Amygdala (tissue), 56 donors: ENCODE measurements around the gene RNF208.

Experiments used
- DNase-seq, 56 donors: peaks; one replicate each; lab custom pipeline; 2025; lab: John Stamatoyannopoulos, UW

Gene RNF208

DNA sequence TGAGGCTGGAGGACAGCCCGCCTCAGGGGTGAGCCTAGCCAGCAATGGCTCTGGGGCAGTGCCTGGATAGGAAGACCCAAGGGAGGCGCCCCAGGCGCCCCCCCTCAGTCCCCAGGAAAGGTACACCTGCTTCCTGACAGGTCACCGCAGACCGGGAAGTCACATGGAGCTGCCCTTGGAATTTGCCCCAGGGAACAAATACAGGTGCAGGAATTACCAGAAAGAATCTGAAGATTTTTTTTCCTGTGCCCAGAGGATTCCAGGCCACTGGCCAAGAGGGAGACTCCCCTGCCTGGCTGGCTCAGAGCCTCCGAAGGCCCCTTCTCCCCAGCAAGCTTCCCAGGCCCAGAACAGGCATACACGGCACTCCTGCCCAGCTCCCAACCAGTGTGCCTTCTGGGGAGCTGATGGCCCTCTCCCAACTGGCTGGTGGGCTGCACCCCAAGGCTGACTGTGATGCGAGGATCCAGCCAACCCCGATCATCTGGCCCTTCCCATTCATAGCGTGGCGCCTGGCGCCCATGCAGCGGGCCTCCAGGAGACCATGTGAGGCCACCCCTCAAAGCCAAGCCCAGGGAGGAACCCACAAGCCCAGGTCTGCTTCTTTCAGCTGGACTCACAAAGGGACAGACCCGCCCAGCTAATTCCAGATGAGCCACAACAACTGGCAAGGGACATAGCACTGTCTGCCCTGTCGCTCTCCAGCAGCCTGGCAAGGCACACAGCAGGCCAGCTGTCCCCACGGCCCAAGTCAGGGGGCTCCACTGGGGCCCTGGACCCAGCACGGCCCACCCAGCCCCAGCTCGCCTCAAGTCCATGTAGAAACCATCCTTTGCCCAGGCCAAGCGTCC lies 23.8 kb downstream of the RNF208 start:
- peak in 7 of 56 donors; percentile 9 to 57 (median 27) for DNase-seq

DNA sequence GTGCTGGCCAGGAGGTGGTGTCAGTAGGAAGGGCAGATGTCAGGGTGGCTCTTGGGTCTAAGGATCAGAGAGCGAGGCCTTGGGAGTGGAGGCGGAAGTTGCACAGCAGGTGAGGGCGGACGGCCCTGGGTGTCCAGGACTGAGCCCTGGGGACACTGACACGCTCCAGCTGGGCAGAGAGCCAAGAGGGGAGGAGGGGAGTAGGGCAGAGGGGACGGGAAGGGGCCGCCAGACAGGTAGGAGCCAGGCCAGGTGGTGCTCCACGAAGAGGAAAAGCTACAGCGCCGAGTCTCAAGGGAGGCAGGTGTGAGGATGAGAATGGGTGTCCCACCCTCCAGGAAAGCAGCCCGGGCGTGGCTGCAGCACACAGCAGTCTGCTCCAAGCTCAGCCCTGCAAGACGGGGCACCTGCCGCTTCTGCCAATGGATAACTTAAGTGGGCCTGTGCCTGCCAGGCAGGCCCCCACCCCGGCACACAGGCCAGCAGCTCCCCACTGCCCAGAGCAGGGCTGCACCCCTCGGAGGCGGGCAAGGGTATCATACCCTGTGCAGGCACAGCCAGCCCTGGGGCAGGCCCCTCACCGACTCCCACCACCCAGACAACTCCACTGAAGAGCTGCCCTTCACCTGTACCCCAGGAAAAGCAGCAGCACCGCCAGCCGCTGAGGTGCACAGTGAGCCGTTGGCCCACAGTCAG lies 26.4 kb downstream of the RNF208 start:
- peak in 2 of 56 donors; percentile 29 to 32 for DNase-seq

DNA sequence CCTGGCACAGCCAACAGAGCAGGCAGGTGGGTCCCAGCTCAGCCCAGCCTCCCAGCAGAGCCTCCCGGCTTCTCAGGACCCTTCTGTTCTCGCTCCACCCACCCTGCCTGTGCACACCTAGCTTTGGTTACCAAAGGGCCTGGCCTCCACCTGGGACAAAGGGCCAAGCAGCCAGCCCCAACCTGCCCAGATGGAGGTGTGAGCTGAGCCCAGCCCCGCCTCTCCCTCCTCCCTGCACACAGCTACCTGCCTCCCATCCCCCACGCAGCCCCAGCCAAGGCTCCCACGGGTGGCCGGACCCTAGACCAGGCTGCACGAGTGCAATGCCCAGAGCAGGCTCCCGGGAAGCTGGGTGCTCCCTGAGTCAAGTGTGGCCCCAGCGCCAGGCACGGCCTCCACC lies 27.1 kb downstream of the RNF208 start:
- DNase-seq: no peak

DNA sequence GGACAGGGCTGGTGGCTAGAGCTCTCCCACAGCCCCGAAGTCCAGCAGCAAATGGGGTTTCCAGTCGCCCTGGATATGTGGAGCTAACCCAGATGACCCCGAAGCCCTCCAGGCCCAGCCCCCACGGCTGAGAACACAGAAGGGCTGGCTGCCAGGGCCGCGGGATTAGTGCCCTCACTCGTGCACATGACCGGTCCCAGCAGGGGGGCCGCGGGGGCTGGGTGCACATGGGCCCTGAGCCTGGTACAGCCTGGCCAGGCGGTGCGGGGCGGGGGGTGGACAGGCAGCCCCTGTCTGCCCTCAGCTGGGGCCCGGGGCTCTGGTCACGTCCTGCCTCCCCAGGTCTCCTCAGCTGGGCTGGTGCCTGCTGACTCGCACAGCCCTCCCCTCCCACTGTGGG lies 27.7 kb downstream of the RNF208 start:
- DNase-seq: peak in 55 of 56 donors; percentile 45 to 97 (median 87)

DNA sequence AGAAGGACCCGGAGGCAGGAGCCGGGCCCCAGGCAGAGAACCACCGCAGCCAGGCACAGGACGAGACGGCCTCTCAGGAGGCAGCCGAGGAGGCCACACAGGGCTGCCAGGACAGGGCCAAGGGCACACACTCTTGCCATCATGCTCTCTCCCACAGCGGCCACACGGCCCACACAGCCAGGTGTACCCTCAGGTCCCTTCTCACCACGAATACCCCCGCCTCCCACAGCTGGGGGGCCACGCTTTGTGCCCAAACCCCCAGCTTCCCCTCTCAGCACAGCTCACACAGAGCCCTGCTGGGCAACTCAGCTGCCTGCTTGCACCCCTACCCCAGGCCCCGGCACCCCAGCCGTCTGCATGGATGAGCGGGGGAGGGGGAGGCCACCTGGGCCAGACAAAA lies 28.3 kb downstream of the RNF208 start:
- no peak for DNase-seq

DNA sequence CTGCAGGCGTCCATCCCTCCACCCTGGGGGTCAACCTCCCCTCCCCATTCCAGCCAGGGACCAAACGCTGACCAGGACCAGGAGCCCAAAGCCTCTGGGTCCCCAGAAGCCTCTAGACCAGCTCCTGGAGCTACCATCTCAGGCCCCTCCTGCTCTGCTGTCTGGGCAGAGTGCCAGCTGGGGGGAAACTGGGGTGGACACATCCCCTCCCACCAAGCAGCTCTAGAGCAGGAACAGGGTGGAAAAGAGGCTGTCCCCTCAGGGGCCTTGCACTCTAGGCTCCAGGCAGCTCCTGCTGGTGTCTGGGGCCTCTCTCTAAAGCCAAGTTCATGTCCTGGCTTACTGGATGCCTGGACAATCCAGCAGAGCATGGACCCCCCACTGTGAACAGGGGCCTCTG lies 29.2 kb downstream of the RNF208 start:
- DNase-seq: no peak

DNA sequence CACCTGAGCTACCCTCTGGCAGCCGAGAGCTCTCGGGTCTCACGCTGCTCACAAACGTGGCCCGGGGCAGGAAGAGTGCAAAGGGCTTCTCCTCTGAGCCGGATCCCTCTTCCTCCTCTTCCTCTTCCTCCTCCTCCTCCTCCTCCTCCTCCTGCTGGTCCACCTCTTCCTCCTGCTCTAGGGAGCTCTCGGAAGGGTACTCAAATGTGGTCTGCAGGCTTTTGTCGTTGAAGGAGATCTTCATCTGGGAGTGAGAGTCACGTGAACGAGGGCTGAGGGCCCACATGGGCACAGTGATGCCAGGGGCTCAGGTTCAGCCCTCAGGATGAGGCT lies 29.6 kb downstream of the RNF208 start:
- no peak for DNase-seq

DNA sequence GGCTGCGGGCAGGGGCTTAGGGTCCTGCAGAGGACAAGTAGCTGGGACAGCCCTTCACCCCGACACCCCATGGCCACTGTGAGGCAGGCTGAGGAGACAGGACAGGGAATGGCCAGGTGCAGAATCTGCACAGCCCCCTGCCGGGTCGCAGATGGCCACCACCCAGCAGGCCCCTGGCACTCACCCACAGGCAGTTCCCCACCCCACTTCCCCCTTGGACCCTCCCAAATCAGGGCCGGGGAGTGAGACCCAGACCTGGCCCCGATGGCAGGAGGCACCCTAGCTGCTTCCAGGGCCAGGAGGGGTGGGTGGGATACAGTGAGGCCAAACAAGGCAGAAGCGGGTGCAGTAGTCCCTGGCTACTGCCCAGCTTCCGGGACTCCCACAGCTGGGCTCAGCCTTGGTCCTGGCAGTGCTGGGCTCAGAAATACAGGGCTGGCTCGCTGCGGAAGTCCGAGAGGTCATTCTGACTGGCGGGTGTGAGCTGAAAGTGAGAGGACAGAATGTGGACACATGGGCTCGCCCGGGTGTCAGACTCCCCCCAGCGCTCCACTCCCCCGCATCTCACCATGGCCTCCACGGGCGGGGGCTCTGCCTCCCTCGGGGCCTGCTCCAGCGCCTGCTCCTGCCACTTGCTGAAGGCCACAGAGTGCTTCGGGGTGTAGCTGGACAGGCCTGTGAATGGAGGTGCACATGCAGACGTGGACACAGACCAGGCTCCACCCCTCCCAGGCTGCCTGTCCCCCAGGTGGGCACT lies 30.2 kb downstream of the RNF208 start:
- DNase-seq: peak in 48 of 56 donors; percentile 19 to 89 (median 66)

DNA sequence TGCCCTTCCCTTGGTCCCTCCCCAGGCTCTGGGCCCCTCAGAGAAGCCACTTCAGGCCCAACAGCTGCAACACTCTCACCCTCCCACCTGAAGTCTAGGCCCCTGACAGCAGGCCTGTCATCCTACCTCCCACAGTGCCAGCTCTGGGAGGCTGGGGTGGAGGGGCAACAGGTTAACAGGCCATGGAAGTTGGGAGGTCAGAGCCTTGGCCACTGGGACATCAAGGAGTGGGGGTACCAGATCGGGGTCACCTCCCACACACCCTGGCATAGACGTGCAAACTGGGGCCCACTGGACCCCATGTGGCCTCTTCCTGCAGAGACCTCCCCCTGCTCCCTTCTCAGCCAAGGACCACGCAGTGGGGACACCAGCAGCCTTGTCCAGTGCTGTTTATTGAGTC lies 30.8 kb downstream of the RNF208 start:
- DNase-seq: no peak

DNA sequence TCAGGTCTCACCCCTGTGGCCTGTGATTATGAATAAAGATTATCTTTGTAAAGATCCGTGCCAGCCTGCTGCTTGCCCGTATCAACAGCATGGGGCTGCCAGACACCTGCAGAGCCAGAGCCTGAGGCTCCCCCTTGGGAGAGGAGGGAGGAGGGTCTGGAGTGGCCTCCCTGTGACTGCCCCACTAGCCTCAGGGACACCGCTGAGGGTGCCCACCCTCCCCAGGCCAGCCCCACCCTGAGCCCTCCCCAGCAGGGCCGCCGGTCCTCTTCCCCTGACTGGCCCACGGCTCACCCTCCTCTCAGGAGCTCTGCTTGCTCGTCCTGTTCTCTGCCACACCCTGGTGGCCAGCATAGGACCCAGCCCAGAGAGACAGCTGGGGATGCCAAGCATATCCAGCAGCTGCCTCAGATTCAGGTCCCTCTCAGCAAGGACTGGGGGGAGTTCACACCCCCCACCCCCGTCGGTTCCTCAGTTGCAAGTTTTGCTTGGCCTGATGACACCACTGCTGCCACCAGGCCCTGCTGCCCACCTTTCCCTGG lies 31.7 kb downstream of the RNF208 start:
- DNase-seq: no peak

DNA sequence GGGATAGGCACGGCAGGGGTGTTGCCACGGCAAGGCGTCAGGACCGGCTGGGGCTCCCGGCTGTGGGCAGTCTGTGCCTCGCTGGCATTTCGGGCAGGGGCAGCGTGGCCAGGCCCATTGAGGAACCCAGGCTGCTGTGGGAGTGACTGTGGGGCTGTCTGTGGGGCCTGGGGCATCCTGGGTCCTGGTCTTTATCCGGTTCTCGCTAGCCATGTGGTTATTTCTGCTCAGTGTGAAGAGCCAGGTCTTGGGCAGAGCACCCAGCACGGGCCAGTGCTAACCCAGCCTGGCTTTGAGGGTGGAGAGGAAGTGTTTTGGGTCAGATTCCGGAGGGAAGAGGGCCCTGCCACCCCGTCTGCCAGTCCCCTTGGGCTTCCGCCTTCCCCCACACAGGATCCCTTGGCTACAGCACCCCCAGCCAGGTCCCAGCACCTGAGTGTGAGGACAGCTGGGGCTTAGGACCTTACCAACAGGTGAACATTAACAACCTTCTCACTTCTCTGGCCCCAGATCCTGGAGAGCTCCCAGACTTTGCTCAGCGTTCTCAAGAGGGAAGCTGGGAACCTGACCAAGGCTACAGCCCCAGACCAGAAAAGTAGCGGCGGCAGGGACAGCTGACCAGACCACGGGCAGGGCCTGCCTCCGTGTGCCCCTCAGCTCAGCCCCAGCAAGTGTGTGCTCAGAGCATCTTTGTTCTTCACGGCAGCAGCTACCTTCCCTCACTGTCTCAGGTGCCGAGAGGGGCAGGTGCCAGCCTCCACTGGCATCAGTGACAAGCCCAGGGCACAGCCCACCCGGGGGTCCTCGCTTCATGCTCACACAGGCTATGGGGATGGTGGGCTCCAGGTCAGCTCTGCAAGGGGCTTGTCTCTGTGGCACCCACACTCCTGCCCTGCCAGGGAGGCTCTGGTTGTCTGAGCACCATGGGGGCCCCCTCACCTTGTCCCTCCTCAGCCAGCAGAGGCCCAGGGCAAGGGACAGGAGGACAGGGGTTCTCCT lies 32.4 kb downstream of the RNF208 start:
- DNase-seq: no peak

DNA sequence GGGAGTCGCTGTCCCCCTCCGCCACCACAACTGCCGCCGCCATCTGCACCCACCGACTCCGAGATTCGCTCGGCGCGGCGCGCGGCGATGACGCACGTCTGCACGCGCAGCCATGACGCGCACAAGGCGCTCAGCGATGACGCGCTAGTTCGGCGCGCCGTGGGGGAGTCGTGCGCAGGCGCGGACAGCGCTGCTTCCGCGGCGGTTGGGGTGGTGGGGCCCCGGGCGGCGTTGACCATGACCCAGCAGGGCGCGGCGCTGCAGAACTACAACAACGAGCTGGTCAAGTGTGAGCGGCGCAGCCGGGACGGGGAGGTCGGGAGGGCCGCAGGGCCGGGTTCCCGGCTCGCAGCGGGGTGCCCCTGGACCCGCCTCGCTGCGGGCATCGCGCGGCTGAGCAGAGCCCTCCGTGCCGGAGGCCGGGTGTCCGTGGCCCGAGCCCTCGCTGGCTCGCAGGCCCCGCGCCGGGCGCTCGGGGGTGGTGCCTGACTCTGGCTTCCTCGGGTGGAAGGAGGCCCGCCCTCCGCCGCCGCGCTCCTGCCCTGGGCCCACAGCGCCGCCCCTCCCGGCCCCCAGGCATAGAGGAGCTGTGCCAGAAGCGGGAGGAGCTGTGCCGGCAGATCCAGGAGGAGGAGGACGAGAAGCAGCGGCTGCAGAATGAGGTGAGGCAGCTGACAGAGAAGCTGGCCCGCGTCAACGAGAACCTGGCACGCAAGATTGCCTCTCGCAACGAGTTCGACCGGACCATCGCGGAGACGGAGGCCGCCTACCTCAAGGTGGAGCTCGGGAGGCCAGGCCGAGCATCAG lies 33.3 kb downstream of the RNF208 start, which contains the start of the genes ANAPC2 and SSNA1:
Gene ANAPC2, minus strand, starts transcription at position 71 of the 807 bp plus-strand sequence. Its CDS starts 28 bp downstream, at position 43.
Gene SSNA1, plus strand, starts transcription at position 187 of the 807 bp plus-strand sequence. Its CDS starts 51 bp downstream, at position 238.
- DNase-seq: peak; percentile 50 to 96 (median 88)

DNA sequence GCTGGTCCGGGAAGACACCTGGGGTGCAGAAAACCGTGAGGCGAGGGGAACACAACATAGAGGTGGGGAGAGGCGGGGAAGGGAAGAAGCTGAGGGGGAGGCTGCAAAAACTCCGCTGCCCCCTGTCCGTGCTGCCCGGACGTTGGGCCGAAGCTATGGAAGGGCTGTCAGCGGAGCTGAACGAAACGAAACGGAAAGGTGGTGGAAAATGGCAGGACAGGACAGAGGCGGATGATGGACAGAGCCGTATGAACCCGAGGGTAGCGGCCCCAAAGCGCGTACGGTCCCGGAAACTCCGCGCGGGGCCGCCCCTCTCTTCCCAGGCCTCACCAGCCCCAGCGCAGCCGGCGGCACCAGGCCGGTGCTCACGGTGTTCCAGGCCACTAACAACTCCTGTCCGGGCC lies 34.0 kb downstream of the RNF208 start:
- no peak for DNase-seq

DNA sequence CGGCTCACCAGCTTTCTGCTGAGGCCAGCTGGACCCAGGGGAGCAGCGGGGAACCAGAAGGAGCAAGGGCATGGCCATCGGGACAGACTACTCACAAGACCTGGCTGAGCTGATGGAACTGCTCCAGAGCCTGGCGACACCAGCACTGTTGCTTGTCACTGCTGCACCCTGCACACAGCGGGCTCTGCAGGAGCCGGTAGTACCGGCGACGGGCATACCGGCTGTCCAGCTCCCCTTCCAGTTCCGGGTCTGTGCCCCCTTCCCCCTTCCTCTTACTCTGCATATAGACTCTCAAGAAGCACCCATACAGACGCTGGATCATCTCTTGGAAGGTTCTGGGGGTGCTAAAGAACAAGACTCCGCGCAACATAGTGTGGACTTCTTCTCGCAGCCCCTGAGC lies 34.7 kb downstream of the RNF208 start:
- DNase-seq: no peak

DNA sequence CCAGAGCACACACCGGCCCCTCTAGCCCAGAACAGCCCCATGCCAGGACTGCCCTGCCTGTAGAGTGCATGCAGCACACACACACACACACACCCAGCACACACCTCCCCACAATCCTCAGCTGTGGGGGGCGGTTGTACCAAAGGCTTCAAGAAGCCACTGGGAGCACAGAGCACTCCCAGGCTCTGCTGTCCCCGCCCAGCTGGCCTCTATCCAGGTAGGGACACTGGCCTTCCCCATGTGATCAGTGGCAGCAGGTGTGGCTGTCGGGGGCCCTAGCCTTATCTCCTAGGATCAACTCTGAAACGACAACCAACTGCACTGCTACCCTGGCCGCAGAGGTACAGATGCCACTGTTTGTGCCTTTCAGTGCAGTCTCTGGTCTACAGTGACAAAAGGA lies 35.7 kb downstream of the RNF208 start:
- no peak for DNase-seq

DNA sequence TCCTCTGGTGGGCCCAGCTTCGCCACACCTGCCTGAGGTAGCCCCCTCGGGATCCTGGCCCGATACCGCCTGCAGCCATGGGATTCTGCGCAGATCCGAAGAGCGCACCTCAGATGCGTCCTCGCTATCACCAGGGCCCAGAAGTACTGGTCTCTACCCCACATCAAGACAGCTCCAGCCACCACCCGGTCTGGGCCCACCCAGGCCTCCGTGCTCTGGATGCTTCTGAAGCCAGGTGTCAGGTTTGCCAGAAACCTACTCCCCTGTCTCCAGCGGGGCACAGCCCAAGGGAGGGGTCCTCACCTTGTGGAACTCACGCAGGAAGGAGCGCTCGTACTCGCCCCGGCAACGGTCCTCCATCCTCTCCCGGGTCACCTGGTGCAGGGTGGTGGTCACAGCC lies 36.1 kb downstream of the RNF208 start:
- no peak for DNase-seq

DNA sequence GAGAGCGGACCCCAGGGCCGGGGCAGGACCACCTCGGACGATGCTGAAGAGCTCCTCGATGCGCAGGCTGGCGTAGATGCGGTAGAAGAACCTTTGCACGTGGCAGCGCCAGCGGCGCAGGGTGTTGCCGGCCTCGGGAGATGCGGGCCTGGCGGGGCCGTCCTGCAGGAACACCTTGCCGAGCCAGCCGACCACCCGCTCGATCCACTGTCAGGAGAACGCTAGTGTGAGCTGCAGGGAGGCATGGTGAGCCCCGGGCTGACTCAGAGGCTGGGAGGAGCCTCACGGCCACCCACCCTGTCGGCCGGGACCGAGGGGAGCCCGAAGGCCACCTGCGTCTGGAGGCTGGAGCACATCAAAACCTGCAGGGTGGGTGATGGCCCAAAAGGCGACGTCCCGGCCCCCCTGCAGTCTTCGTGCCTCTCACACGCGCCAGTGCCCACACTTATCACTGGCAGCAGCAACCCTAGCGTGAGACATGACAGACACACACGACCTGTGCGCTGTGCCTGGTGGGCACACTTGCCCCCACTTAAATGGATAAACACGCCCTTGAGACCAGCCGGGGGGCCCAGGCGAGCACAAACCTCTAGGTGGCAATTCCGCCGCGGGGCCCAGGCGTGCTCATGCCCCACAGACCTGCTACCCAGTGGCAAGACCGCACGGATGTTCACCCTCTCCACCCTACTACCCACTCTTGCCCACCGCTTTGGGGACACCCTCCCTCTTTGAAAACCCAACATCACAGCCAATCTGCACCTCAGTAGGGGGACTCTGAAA lies 37.0 kb downstream of the RNF208 start:
- DNase-seq: no peak
